GM18505 (cell line): ENCODE measurements around the gene HSPG2.

Experiments used
- ATAC-seq: cut with Tn5 transposase; IDR thresholded peaks from one replicate; pipeline ENCODE4 v1.9.1; 2021; ENCODE audit not compliant: unreplicated experiment
- POLR2A ChIP-seq: IDR thresholded peaks from 4 replicates; pipeline ENCODE4 v1.6.1; 2011; ENCODE audit warnings: borderline replicate concordance; ENCODE audit not compliant: insufficient read depth, insufficient read length; ENCODE audit errors: extremely low read depth

Gene HSPG2

GRCh38 chr1:21896652-21897532 lies 40.2 kb downstream of the HSPG2 start:
- ATAC-seq = no peak
- no peak for TF ChIP-seq POLR2A

GRCh38 chr1:21896026-21896425 lies 41.1 kb downstream of the HSPG2 start:
- no peak for ATAC-seq
- no peak for TF ChIP-seq POLR2A

- TF ChIP-seq POLR2A = no peak
- no peak for ATAC-seq
Observed at GRCh38 chr1:21894034-21894881, 42.9 kb downstream of the HSPG2 start.

- no peak for ATAC-seq
Observed at GRCh38 chr1:21893046-21893805, 43.9 kb downstream of the HSPG2 start.

GRCh38 chr1:21891621-21892479 lies 45.3 kb downstream of the HSPG2 start:
- TF ChIP-seq POLR2A = no peak
- no peak for ATAC-seq

More at GRCh38 chr1:21893046-21893805, 43.9 kb downstream of the HSPG2 start:
- no peak for TF ChIP-seq POLR2A

- no peak for TF ChIP-seq POLR2A
- ATAC-seq = no peak
Observed at GRCh38 chr1:21891081-21891480, 46.0 kb downstream of the HSPG2 start.

GRCh38 chr1:21888500-21888899 lies 48.6 kb downstream of the HSPG2 start:
- ATAC-seq = no peak
- TF ChIP-seq POLR2A = no peak

GRCh38 chr1:21887796-21888195 lies 49.3 kb downstream of the HSPG2 start:
- TF ChIP-seq POLR2A = no peak
- no peak for ATAC-seq

- no peak for ATAC-seq
Observed at GRCh38 chr1:21887216-21887736, 49.8 kb downstream of the HSPG2 start.

GRCh38 chr1:21886486-21887215 lies 50.5 kb downstream of the HSPG2 start:
- no peak for TF ChIP-seq POLR2A
- ATAC-seq = no peak

More at GRCh38 chr1:21887216-21887736, 49.8 kb downstream of the HSPG2 start:
- TF ChIP-seq POLR2A = no peak

- no peak for TF ChIP-seq POLR2A
- ATAC-seq = no peak
Observed at GRCh38 chr1:21885236-21886037, 51.7 kb downstream of the HSPG2 start.
